Stimulated activated CD8-positive, alpha-beta memory T cell treated with anti-CD3 and anti-CD28 coated beads, Interleukin-12 subunit alpha, Interleukin-12 subunit beta, amount 100 ng/mL, for 24 hours (primary cell): ENCODE measurements around the gene PKP1.

Source experiments
- DNase-seq: peaks from one replicate; pipeline ENCODE4 v3.0.0-alpha.2; 2020; ENCODE audit errors: extremely low read depth

The PKP1 gene

DNA sequence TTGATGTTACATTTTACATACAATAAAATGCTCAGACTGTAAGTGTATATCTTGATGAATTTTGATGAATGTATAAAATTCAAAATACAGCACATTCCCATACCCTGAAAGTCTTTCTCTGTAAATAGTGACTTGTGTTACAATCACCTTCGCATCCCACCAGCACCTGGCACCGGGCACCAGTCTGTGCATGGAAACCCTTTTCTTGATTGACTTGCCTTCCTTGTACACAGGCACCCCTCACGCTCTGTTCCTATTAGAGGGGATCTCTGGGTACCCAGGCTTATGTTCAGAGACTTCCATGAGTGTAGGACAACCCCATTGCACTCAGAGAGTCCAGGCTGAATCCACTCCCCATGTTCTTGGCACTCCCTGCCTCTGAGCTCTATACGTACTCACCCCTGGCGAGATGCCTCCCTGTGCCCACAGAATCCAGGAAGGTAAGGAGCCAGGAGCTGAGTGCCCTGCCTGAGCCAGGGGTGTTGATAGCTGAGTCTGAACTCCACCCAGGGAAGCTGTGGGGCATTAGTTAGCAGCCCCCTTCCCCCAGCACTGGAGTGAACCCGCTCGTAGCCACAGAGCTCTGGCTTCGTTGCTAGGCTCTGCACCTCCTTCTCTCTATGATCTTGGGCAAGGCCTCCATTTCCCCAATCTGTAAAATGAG, 22.5 kb upstream of the PKP1 start:
- no peak for DNase-seq

DNA sequence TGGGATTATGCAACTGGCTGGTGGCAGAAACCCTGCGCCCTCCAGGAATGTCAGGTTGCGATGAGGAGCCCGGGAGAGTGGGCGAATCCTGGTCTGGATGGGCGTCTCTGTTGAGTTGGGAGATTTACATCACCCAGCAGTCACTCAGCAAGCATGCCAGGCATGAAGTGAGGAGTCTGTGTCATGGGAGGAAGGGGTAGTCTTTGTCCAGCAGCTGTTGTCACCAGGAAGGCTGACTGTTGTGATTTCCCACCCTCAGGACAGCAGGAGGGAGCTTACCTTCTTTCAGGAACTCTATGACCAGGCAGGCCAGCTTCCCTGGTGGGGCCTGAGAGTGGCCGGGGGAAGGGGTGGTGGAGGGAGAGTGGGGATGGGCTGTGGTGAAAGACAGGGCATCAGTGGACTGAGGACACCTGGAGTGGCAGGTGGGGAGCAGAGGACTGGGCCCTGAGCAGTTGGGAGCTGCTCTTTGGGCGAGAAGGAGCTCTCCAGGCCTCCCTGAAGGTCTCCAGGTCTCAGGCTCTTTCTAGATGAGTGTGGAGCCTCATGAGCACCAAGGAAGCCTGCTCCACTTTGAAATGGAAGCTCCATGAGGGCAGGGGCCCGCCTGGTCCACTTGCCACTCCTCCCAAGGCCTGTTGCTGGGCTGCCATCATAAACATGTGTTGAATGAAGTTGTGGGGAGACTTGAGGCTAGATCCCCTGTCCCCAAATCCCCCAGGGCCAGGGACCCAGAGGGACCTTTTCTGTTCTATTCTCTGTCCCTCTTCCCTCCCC, 21.3 kb upstream of the PKP1 start:
- no peak for DNase-seq

DNA sequence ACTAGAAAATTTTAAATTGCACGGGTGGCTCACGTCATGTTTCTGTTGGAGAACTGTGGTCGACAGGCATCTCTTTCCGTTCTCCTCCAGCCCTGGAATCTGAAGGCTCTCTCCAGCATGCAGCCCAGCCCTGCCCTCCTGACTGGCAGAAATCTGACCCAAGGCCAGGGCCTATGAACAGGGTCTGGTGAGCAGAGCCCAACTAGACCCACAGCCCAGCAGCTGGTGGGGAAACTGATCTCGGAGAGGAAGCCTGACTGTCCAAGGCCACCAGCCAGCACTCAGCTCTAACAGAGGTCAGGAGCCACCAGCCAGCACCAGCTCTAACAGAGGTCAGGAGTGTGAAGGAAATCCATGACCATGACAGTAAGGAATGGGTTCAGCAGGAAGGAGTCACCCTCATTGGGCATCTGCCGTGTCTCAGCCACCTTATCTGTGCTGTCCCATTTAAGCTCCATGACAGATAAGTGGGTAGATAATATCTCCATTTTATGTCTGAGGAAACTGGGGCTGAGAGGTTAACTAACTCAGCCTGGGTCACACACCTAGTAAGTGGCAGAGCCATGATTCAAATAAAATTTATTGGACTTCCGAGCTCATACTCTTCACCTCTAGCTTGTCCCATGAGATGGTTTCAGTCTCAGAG, 20.2 kb upstream of the PKP1 start:
- DNase-seq, result no peak

DNA sequence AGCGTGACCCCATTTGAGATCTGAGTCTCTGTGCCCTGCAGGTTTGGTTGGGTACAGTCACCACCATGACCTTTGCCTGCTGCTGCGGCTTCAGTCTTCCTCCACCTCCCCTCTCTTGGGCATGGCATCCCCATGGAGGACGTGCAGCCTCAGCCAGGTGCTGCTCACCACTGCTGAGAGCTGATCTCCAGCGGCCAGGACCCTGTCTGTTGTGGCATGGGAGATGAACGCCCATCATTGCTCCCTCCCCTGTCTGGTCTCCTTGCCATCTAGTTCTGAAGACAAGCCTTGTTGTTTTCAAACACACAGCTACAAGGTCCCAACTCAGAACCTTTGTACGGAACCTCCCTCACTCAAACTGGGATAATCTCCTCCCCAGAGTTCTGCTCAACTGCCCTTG, 19.2 kb upstream of the PKP1 start:
- no peak for DNase-seq

DNA sequence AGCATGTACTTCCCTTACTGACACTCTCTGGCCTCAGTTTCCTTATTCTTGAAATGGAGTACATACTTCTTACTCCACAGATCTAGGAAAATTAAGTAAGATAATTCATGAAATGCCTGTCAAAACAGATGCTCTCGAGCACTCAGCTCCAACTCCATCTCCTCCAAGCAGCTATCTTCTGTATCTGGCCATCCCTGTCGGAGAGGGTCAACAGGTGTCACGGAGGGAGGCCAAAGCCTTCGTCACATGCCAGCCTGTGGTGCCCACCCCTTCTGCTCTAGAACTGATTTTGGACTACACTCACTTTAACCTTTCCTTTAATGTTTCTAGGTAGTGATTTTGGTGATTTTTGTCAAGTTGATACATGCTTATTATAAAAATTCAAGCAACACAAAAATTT, 18.8 kb upstream of the PKP1 start:
- DNase-seq, result no peak

DNA sequence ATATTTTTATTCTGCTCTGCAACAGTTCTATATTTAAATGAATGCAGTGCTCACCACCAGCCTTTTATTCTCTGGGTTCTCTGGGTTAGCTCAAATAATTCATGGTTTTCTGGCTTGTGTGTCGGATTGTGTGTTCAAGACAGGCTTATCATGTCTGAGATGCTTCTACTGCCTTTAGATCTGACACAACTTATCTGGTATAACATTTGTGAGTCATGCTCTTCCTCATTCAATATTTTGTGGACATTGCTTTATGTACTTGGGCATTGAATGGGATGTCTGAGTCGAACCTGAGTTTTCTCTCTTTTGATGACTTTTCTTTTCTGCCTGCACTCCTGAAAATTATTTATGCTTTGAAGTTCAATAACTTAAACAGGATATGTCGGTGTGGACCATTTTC, 17.6 kb upstream of the PKP1 start:
- DNase-seq, result no peak

DNA sequence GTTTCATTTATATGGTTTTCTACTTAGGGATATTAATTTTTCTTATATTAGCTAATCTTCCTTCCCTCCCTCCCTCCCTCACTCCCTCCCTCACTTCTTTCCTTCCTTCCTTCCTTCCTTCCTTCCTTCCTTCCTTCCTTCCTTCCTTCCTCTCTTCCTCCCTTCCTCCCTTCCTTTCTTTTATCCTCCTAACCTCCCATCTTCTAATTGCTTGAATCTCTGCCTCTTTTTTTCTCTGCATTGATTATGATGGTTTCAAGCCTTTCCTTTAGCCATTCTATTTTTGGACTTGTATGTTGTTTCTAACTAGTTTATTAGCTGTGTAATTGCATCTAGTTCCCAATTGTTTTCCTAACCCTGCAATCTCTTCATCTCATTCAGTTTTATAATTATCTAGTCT, 17.0 kb upstream of the PKP1 start:
- no peak for DNase-seq

DNA sequence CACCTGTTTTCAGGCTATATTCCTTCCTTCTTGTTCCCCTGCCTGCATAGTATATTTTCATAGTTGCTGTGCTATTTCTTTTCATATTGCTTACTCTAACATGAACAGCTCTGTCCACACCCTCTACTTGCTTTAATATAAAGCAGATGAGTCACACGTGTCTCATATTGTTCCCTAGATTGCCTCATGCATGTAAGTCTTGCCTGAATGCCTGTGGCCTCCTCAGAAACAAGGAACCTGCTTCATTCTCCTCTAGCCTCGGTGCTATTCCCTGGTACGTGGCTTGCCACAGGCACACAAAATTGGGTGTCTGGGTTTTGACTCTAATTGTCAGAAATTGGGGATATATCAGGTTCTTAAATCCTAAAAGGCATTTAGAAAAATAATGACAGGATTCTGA, 16.5 kb upstream of the PKP1 start:
- no peak for DNase-seq

DNA sequence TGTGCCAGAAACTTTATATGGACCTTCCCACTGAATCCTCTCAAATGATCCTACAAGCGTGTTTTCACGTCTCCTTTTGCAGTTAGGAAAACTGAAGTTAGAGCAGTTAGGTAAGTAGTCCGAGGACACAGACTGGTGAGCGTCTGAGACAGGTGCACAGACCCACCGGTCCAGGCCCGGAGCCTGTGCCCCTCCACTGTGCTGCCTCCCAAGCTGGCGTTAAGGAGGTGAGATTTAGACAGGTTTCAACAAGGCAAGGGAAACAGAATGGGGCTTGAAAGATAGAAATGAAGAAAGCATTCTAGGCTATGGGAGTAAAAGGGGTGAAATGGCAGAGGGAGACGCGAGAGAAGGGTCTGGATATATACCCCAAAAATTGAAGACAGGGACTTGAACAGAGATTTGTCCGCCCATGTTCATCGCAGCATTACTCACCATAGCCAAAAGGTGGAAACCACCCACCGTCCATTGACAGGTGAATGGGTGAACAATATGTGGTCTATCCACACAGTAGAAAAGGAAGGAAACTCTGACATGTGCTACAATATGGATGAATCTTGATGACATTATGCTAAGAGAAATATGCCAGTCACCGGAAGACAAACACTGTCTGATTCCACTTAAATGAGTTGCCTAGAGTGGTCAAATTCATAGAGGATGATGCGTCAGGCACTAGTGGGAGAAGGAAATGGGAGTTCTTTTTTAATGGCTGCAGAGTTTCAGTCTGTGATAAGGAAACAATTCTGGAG, 15.7 kb upstream of the PKP1 start:
- no peak for DNase-seq

DNA sequence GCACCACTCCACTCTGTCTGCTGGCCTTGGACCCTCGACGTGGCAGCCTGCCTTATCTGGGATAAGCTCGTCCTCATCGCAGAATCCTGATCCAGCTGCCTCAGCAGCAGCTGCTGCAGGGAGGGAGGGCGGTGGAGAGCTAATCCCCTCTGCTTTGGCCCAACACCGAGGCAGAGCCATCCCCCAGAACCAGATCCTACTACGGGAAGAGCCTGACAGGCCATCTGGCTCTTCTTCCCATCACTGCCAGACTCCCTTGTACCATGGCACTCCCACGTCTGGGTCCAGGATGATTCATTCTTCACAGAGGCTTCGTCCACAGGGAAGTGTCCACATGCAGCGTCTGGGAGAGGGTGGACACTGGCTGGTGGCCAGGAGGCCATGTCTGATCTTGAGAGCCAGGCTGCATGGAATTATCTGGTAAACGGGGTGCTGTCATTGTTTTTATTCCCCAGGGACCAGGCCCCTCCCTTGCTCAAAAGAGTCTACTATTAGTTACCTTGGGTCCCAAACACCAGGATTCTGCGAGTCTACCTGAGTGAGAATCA, 14.6 kb upstream of the PKP1 start:
- no peak for DNase-seq

DNA sequence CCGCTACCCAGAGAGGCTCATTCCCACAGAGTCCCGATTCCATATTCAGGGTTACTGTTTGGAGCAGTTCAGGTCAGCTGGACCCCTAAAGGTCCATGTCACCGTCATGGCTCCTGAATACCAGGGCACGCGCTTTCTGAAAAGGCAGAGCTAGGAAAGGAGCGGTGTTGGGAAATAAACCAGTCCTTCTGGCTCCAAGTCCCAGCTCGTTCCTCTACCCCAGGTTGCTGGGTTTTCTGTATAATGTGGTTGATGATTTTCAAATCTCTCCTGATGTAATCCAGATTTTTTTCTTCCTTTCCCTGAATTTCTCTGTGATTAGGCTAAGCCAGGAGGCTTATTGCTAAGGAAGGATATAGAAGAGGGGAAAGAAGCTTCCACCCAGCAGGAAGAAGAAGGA, 14.0 kb upstream of the PKP1 start:
- DNase-seq, result no peak

DNA sequence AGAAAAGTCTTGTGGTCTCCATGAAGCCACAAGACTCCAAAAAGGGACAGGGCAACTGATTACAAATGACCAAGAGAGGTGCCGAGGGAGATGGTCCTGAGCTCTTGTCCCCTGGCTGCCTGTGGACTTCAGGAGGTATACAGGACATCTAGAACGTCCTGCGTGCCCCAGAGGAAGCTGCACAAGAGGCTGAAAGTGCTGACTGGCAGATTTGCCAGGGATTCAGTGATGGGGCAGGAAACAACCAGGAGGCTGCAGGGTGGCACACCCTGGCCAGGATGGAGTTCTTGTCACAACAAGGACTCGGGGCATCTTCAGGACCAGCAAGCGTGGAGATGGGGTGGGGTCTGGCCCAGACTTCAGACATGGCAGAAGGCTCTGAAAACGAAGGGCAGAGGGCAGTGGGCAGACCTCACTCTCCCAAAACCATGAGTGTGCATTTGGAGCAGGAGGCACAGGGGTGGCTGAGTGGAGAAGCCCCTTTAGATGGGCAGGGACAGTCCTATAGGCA, 13.4 kb upstream of the PKP1 start:
- no peak for DNase-seq

DNA sequence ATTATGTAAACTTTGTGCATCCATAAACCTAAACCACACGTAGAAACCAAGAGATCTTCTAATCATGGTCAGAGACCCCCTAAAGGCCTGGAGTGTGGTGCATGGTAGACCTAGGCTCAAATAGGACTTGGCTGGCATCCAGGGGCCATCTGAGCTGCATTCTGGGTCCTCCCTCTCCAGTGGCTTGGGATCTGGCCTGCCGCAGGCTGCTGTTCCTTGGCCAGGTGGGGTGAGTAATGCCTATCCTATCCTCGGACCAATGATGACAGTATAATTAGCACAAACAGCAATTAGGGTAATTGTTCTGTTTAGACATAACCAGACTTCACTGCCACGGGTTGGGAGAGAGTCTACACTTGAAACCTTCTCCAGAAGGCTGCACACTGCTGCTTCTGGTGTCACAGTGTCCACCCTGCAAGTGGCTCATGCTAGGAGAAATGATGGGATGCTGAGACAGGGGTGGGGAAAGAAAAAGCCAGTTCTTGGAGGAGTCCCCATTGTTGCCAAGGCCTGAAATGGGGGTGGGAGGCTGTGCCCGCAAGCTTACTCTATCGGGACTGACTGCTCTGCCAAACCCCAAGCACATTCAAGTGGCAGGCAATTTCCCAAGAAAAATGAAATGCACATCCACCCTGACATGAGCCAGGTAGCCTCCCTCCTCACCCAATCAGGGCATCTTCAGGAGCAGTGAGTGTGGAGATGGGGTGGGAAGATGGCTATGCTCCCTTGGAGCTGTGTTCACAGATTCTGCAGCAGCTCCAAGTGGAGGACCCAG, 12.5 kb upstream of the PKP1 start:
- DNase-seq, result no peak

DNA sequence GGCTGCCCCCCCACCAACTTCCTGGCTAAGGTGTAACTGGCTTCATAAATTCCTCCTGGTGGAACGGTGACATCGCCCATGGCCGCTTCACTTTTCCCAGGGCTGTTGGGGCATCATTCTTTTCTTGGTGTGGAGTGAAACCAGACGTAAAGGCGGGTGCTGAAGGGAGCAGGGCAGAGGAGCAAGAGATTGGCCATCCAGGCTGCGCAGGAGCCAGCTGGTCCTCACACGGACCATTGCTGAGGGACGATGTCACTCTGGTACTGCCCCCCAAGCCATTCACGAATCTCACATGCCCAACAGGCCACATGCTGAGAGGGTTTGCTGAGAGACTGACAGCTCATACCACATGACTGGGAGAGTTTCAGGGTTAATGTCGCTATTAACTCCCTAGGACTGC, 10.5 kb upstream of the PKP1 start:
- no peak for DNase-seq

DNA sequence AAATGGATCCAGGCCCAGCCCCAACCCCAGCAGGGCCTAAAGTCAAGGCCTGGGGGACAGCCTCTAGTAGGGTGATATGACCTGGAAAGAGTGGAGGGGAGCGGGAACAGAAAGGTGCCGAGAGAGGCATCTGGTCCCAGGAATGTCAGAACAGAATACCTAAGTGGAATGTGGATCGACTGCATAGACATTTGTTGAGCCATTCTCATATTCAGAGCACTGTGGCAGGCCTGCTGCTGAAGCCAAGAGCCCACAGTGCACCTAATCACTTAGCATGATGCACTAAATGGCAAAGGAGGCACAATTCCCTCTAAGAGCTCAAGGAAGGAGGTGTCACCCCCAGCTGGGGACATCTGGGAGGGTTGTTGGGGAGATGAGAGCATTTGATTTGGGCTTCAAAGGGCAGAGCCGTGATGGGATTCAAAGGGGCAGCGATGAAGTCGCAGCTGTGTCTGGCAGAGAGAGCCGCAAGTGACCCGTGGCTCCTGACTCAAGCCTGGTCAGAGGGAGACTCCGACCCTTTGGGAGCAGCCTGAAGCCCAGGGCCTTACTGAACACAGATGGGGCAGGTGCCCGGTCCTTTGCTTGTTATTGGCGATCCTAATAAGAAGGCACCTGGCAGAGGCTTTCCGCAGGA, 8.6 kb upstream of the PKP1 start:
- no peak for DNase-seq

DNA sequence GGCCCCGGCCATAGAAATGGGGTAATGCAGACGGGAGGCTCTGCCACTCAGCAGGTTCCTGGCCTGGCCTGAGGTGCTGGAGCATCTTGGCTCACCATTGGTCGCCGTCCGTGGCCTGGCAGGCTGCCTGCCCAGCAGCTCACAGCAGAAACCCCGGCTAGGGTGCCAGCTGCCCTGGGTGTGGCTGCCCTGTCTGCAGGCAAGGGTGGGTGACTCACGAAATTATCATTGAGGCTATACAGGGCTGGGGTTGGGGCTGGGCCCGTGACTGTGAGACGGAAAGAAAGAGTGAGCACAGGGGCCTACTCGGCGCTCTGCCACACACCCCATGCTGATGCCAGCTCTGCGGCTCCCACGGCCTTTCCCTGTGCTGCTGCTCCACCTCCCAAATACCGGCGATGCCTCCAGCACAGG, 8.0 kb upstream of the PKP1 start:
- DNase-seq, result no peak

DNA sequence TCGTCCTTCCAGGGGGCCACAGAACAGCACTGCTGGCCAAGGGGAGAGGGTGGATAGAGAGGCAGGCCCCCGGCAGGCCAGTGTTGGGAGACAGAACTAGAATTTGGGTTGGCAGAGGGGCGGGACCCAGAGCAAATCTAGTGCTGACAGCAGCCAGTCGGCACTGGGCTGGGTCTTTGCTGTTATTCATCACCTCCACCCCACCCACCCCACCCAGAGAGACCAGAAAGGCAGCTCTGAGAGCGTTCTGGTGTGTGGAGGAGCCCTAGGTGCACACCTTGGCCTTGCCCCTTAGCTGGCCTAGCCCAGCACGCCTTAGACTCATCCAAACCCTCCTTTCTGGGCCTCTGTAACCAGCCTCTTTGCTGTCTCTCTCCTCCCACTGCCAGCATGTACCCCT, 6.4 kb upstream of the PKP1 start:
- DNase-seq, result no peak

DNA sequence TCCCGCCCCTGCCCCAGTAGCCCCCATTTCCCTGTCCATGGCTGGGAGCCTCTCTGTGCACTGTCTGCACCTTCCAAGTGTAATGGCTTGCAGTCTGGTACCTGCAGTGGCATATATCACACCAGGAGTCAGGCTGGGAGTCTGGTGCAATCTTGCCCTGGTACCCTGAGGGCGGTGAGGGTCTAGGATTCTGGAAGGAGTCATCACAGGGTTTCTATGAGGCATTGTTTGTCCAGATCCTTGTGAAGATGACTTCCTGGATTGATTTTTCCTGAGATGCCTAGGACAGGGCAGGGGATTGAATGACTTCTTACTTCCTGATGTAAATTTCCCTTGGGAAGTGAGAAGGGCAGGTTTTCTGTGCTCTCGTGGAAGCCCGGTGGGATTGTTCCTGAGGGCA, 5.9 kb upstream of the PKP1 start:
- DNase-seq, result no peak

DNA sequence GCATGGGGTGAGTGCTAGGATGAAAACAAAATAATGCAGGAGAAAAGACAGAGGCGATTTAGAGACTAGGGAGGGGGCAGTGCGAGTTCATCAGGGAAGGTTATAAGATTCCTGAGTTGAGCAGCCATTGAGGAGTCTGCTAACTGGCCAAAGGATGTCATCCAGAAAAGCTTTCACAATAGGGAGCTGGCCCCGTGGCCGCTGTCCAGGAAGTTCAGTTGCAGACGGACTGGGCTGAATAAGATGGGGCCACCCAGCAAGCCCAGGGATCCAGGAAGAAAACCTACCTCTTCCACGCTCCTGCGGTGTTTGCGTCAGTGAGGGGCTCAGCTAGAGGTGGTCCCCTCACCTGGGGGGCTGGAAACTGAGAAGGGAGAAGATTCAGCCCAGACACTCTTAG, 4.0 kb upstream of the PKP1 start:
- no peak for DNase-seq

DNA sequence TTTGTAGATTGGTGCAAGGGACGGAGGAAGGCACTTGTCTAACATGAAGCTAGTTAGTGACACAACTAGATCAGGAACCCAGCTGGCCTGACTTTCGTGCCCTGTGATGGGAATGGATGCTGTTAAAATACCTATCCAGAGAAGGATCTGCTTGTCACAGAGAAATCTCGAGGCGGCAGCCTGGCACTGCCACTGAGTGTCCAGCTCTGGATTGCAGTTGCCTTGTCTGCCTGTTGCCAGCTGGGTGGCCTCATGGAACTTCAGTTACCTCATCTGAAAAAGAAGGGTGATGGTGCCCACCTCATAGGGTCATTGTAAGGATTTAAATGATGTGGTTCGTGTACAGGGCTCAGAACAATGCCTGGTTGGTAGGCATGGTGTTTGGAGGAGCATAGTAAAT, 2.4 kb upstream of the PKP1 start:
- DNase-seq, result no peak

DNA sequence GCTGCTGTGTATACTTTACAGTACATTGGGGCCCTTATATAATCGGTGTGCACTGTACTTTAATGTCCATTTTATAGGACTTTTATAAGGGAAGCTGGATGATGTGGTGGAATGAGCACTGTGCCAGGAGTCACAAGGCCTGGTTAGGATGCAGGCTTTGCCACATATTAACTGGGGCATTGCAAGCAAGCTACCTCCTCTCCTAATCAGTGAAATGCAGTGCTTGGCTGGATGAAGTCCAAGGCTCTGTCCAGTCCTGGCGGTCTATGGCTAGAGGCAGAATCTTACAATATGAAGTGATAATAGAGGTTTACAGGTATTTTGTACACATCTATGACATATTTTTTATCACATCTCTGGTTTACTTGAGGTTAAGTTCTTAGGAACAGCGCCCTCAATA, 1.7 kb upstream of the PKP1 start:
- no peak for DNase-seq
